D341Med (cell line): ENCODE data around the gene HOXD13.

Experiments used
- DNase-seq: peaks from one replicate; pipeline ENCODE4 v3.0.0; 2012; ENCODE audit warnings: low spot score

Gene HOXD13

DNA sequence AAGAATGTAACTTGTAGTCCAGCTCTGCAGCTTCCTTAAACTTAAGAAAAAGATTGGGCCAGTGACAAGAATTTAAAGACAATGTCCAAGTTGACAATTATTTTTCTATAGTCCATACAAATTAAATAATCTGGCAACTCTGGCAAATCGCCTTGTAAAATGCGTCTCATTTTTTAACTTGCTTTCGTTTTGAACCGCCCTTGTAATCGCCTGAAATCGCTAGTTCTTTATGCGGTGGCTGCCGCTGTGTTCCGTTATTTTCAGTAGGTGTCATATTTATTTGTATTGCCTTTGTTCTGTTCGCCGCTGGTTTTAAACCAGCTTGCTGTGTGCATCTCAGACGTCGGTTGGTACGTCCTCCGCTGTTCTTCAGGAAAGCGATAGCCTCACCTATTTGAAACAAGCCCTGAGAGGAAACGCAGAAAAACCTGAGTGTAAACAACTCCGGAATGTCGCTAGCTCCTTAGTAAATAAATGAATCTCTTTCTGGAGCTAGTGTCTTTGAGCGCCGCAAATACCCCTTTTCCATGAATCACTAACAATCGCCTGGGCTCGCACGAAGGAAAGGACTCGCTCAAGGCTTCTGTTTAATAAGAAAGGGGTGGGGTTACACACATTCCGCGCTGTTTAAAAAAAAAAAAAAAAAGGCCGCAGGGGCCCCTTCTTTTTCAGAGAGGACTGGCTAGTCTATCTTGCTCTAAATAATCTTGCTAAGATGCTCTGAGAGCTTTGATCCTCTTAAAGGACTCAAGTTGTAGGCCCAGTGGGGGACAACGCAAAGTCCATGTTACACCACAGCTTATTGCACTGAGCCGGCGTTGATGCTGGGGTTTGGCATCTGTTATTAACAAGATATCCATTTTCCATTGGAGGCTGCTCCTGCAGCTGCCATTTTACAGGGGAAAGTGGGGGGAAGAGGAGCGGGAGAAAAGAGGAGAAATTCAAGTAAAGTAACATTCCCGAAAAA lies 40.0 kb downstream of the HOXD13 start:
- DNase-seq: no peak

DNA sequence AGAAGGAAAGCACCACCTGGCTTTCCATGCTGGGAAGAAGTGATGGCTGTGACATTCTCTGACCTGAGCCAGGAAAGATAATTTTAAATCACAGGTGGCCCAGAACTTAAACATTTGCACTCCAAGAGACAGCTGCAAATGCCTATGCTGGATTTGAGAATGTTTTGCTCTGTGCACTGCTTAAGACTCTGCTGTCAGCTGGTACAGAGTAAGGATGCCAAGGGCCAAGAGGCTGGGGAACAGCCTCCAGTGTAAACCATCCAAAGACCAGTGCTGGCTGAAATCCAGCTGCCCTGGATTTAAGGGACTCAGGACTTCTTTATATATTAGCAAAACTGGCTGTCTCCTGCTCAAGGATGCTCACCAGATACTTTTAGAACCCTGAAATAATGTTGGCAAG lies 40.9 kb downstream of the HOXD13 start:
- no peak for DNase-seq

DNA sequence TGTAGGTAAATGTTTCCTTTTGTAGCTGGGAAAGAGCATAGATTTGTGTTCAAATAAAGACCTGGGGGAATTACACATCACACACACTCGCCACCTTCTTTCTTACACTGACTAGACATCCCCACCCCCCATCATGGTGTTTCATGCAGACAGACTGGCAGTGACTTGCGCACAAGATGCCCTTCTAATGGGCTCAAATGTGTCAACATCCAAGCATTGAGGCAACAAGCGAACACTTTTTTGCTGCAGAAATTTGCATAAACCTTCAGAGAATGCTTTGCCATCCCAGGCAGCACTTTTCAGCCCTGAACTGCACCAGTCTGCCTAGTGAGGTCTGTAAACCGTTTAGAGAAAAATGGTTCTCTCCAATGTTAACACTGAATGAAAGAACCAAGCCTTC lies 41.5 kb downstream of the HOXD13 start:
- DNase-seq: no peak

DNA sequence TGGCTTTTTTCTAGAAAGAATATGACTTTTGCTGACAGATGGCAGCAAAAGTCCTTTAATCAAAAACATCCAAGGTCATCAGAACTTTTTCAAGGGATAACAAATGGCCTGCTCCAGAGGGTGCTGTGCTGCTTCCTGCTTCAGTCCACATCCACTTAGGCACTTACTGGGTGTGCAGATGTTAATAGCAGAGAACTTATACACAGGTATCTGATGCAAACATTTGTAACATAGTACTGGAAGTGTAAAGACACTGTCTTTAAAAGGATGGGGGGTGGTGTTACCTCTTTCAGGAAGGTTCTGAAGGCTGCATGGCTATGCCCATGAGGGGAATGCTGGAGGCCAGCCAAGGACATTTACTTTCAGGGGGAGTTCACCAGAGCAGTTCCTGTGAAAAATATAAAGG lies 42.5 kb downstream of the HOXD13 start:
- no peak for DNase-seq

DNA sequence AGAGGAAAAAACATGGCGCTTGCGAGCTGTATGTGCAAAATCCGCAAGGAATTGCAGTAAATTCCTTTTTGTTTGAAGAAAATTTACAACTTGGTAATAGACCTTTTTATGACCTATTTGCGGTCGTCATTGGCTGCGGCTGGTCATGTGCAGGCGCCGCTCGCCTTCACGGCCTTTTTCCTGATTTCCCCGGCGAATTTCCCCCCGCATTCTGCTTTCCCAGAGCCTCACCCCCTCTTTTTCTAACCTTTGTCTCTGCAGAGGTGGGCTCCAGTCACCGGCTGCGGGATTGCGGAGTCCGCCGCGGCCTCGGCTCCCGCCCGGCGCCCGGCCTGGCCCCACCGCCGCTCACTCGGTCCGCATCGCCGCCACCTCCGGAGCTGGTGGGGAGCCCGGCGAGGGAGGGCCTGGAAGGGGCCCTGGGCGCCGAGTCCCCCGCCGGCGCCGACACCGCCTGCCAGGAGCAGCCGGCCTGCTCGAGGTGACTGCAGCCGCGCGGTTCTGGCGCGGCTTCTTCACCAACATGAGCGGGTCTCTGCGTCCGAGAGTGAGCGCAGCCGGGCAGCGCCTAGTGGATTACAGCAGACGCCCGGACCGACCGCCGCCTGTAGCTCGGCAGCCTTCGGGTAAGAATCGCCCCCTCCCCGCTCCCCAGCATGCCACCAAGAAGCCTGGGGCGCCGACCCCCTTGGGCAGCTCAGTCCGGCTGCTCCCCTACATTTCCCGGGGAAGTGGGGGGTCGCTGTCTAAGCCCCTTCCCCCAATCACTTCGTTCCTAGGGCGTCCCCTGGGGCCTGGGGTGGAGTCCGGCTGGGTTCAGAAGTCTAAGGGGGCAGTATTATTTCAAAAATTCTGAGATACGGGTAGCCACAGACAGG lies 44.1 kb downstream of the HOXD13 start:
- no peak for DNase-seq

DNA sequence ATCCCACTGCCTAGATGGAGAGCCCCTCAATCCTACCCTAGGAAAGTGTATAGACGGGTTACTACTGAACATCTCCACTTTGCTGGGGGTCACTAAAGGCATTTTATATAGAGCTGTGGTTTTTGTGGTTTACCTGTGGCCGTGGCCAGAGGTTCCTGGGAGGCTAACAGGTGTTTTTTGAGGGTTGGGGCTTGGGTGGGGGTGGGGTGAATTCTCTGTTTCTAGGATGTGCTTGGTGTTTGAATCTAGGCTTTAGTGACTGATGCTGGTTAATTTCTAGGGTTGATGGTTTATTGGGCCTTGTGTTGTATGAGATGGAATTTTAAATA lies 44.7 kb downstream of the HOXD13 start:
- no peak for DNase-seq

DNA sequence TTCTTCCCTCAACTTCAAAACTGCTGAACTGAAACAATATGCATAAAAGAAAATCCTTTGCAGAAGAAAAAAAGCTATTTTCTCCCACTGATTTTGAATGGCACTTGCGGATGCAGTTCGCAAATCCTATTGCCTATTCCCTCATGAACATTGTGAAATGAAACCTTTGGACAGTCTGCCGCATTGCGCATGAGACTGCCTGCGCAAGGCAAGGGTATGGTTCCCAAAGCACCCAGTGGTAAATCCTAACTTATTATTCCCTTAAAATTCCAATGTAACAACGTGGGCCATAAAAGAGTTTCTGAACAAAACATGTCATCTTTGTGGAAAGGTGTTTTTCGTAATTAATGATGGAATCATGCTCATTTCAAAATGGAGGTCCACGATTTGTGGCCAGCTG lies 45.4 kb downstream of the HOXD13 start:
- DNase-seq: no peak

DNA sequence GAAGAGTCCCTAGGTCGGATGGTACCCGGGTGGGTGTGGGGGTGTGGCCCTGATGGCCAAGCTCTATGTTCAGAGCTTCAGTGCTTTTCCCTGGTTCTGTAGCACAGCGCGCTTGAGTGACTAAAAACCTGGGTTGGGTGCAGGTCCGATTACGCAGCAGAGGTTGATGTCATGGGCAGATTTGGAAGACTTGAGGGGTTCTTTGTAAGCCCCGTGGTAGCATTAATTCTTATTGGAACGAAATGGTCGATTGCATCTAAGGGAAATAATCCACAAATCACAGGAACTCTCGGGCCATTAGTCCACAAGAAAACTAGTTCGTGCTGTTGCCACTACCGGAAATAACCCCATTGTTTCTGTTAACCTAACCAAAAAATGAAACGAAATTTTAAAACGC lies 46.0 kb downstream of the HOXD13 start:
- no peak for DNase-seq

DNA sequence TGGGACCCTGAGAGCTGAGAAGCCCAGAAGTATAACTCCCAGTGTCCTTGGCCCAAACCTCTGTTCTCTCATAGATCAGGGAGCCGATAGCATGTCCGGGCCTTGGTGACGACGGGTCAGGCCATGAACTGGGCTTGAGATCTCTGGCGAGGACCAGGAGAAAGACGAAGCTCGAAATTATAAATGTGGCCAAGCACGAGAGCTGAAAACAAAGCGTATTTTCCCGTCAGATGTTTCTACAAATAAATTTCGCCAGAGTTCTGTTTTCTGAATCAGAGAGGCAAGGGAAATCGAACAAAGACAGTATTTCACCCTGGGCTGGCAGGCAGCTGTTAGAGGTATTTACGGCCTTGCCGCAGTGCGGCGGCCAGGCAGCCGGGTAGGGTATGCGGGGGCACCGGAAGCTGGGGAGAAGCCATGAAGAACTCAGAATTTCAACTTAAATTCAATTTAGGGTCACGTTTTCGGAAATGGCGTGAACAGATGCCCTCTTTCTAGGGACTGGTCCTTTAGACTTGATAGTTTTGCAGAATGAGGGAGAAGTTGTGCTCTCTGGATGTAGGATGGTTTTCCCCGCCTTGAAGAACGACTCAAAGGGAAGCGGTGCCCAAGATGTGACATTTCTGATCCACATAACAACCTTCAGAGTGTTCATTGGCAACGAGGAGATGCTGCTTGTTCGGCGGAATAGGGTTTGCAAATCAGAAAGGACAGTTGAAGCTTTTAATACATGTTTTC lies 46.6 kb downstream of the HOXD13 start:
- no peak for DNase-seq

DNA sequence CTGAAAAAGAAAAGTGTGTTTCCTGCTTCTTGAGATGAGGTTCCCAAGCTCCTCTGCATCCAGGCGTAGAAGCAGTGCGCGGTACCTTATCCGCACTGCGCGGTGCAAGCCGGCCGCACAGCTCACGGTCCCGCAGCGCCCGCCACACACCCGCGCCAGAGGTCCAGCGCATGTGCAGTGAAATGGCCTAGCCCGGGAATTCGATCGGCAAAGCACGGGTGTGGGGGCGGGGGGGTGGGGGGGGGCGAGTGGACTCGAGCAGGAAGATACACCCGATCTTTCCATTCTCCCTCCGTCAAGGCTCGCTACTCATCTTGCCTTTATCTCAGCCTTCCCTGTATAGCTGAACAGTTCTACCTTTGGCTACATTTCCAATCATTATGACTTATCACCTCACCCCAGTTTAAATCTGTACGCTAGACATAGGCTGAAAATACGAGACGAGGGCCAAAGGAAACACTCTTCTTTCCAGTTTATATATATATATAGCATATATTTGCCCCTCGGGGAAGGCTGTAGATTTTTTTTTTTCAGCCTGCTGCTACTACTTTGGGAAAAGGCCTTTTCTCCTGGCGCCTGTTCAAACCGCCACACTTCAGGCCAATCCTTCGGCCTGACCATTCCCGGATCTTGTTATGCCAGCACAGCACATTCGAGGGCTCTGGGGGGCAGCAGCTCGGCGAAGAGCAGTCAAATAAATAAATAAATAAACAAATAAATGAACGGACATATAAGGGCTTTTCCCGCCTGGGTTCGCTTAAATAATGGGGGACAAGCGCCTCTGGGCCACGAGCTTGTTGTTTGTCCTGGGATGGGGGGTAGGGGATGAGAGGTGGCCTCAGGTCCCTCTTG lies 47.4 kb downstream of the HOXD13 start:
- no peak for DNase-seq

DNA sequence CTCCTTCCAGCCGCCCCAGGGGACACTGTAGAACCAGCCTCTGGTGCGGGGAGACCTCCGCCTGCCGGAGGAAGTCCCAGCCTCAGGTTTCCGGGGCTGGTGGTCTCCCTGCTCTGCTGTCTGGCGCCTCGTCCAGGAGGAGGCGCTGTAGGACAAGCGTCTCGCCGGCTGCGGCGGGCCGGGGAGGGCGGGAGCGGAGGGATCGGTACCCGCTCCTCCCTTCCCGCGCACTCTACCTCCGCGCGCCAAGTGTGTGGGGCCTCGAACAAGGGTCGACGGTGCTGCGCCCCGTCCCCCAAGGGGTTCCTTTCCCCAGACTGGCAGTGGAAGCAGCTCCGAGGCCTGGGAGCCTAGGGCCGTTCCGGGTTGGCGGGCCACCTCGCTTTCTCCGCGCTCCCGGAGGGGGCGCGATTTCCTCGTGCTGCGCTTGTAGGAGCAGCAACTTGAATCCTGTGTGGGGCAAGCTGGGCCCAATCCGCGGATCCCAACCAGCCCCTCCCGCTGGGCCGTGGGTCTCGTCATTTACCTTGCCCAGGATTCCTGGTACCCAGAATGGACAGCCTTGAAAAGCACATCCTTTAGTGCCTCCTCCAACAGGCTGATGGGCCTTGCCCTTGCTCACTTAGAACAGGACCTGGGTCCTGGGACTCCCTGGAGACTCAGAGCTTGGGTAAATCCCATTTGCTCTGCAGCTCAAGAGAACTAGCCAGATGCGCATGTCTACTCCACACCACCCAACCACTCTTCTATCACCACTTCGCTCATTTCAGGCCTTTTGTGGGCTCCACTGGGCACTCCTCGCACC lies 48.2 kb downstream of the HOXD13 start:
- DNase-seq: peak; percentile 93

DNA sequence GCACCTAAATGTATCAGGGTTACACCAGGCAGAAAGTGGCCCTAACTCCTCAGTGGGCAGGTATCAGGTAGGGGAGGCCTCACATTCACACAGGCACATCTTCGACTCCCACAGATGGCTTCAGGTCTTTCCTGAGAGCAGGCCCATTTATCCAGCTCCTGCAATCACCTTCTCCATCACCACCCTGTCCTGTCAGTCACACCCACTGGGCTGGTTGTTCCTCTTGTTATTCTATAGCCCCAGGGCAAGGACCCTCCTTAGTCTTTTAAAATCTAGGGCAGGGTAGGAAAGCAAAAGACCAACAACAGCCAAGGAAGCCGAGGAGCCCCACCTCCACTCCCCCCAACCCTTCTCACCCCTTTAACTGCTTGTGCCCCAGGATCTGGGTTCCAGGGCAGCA lies 49.8 kb downstream of the HOXD13 start:
- no peak for DNase-seq
